GM19452 (cell line): ENCODE measurements around the gene YIPF3.
"Not testable (repeated sequence)": the region's sequence is repeated elsewhere in the genome, so short reads cannot be mapped to it uniquely, and the experiment has no call there.

Experiments
- ATAC-seq: cut with Tn5 transposase; IDR thresholded peaks from one replicate; pipeline ENCODE4 v1.9.1; 2021; ENCODE audit not compliant: unreplicated experiment

Gene YIPF3

DNA sequence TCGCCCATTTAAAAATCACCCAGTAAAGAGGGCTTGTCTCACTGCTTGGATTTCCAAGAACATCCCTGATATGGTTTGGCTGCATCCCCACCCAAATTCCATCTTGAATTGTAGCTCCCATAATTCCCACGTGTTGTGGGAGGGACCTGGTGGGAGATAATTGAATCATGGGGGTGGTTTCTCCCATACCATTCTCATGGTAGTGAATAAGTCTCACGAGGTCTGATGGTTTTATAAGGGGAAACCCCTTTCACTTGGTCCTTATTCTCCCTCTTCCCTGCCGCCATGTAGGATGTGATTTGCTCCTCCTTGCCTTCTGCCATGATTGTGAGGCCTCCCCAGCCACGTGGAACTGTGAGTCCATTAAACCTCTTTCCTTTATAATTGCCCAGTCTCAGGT is 49.5 kb downstream of the YIPF3 start:
- ATAC-seq: not testable (repeated sequence)

- no peak for ATAC-seq
Observed at GRCh38 chr6:43465948-43466347, 50.8 kb downstream of the YIPF3 start.

GRCh38 chr6:43464337-43464736 is 52.4 kb downstream of the YIPF3 start:
- no peak for ATAC-seq

DNA sequence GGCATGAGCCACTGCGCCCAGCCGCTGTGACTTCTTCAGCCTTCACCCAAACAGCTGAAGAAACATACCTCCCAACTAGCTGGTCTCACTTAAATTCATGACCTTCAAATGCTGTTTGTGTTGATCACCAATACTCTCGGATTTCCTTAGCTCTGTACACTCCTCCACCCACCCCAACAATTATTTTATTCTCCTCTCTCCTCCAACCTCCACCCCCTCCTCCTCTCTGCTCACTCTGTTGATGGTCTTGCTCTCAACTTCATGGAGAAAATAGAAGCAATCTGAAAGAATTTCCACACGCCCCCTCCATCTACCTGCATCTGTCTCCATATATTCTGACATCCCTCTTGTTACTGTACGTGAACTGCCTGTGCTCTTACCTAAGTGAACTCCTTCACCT is 54.8 kb downstream of the YIPF3 start:
- ATAC-seq: no peak
